HG02759 (cell line): ENCODE measurements around the gene STBD1.
"Not testable (repeated sequence)": the region's sequence is repeated elsewhere in the genome, so short reads cannot be mapped to it uniquely, and the experiment has no call there.

Source experiments
- ATAC-seq: cut with Tn5 transposase; IDR thresholded peaks from one replicate; pipeline ENCODE4 v1.9.1; 2021; ENCODE audit warnings: mild to moderate bottlenecking, moderate library complexity; ENCODE audit not compliant: unreplicated experiment

Gene STBD1

GRCh38 chr4:76315267-76315918 is 8.9 kb downstream of the STBD1 start:
- ATAC-seq: no peak

- no peak for ATAC-seq
Measured at GRCh38 chr4:76316131-76316530, 9.6 kb downstream of the STBD1 start.

- no peak for ATAC-seq
Measured at GRCh38 chr4:76322236-76322635, 15.7 kb downstream of the STBD1 start.

DNA sequence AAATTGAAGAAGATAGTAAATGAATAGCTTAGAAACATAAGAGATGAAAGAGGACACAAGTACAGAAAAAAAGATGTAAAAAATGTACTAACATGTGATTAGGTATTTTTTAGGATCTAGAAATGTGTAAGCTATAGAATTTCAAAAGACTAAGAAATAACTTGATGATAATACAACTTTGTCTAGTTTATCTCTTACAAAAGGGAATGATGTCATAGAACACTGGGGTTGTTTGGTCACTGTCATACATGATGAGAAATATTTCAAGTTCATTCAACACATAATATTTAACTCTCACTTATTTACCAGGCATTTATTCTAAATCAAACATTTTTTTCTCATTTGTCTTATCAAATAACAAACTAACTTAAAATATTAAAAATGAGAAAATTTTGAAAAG is 18.5 kb downstream of the STBD1 start:
- ATAC-seq: no peak

- no peak for ATAC-seq
Measured at GRCh38 chr4:76326515-76326914, 20.0 kb downstream of the STBD1 start.

GRCh38 chr4:76334885-76335284 is 28.4 kb downstream of the STBD1 start:
- no peak for ATAC-seq

GRCh38 chr4:76339364-76339763 is 32.8 kb downstream of the STBD1 start:
- no peak for ATAC-seq

GRCh38 chr4:76341063-76341462 is 34.5 kb downstream of the STBD1 start:
- ATAC-seq: no peak

- no peak for ATAC-seq
Measured at GRCh38 chr4:76342191-76342590, 35.7 kb downstream of the STBD1 start.

GRCh38 chr4:76342803-76343202 is 36.3 kb downstream of the STBD1 start:
- no peak for ATAC-seq

DNA sequence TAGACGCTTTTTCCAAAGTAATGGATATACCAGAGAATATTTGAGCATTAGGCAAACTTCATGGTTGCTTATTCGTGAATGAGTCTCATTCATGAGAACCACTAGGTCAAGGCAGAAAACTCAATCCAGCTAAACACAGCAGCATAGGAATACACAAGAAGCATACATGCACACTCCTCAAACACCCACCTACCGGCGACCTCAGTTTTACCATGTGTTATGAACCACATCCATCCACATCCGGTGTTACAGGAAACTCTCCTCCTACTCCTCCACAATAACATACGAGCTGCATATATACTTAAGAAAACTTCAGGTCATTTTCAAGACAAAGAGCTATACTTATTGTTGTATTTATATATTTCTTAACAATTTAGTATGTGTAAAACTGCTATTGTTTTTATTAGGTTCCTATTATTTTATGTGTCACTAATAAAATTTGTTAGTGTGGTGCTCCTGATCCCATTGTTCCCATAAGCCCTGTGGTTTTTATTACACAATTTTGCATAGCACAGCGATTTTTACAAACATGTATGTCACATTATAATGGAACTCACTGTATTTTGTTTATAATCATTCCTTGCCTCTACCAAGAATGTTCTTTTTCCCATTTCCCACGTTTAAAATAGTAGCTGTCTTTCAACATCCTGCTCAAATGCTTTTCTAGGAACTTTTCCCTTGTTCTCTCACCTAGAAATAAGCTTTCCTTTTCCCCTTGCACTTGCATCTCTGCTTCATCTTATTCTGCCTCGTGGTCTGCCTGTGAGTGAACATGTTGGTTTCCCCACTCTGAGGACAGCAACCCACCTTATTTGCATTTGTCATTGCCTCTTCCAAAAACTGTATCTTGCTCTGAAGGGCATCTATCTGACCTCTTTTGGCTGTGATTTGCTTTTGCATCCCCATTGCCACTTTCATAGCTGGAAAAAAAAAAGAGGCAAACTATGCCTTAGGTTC is 48.3 kb downstream of the STBD1 start:
- ATAC-seq: no peak

DNA sequence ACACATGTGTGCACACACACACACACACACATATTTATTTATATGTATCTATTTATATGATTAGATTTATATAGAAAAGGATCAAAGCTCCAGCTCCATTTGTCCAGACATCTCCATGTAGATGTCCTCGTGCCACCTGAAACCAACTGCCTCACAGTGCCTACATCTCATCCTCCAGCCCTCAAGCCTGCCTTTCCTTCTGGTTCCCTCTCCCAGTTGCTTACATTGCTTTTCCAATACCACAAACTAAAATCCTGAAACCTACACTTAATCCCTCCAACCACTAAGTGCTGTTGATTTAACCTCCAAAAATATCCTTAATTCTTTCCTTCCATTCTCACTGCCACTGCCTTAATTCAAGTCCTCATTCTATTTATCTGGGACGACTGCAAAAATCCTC is 51.4 kb downstream of the STBD1 start:
- ATAC-seq: no peak

DNA sequence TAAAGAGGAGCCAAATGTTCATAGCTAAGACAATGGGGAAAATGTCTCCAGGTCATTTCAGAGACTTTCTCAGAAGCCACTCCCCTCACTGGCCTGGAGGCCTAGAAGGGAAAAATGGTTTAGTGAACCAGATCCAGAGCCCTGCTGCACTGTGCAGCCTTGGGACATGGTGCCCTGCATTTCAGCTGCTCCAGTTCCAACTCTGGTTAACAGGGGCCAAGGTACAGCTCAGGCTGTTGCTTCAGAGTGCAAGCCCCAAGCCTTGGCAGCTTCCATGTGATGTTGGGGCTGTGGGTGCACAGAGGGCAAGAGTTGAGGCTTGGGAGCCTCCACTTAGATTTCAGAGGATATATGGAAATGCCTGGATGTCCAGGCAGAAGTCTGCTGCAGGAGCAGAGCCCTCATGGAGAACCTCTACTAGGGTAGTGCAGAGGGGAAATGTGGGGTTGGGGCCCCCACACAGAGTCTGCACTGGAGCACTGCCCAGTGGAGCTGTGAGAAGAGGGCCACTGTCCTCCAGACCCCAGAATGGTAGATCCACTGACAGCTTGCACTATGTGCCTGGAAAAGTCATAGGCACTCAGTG is 53.4 kb downstream of the STBD1 start:
- not testable (repeated sequence) for ATAC-seq
